T47D (cell line): ENCODE measurements around the gene WNT7B.

Source experiments
- DNase-seq, 2 experiments: peaks; one replicate each; pipeline versions ENCODE4 v3.0.0 to v3.0.0-alpha.2; 2011 to 2012; ENCODE audit warnings: low read depth in 1 of 2, low spot score in 1 of 2
- JUND ChIP-seq: IDR thresholded peaks from 2 replicates; pipeline ENCODE4 v1.6.1; 2012; ENCODE audit warnings: low read depth
- in situ Hi-C: cut with HindIII; loops from 2 replicates; pipeline ENCODE4 v1.10.0; 2016; ENCODE audit warnings: low sequenced_read_pairs, low pct_unique_long_range_greater_than_20kb

The WNT7B gene

GRCh38 chr22:45903355-45904135, 73.4 kb downstream of the WNT7B start:
- no peak for TF ChIP-seq JUND
- DNase-seq: no peak
- in situ Hi-C loops: no loop called here

DNA sequence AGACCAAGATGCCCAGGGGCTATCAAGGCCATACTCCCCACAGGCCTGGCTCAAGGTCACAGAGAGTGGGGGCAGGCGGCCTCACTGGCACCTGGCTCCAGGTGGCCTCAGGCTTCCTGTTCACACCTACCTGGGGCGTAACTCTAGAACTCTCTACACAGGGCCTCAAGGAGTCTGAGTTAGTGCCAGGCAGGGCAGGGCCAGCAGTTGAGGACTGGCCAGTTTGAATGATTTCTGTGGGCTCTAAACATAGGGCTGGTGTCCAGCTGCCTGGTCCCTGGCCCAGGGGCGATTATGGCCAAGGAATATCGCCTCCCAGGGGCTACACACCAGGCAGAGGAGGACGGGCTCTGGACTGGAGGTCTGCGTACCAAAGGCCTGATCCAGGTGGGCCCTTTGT, 79.2 kb downstream of the WNT7B start:
- TF ChIP-seq JUND: no peak
- in situ Hi-C loops: no loop called here
- no peak for DNase-seq

- no peak for DNase-seq
- no peak for TF ChIP-seq JUND
- in situ Hi-C loops: no loop called here
These were observed 79.9 kb downstream of the WNT7B start for GRCh38 chr22:45896964-45897538.

GRCh38 chr22:45896153-45896951, 80.6 kb downstream of the WNT7B start:
- in situ Hi-C loops: no loop called here
- DNase-seq: peak in 1 of 2 experiments; percentile 84

DNA sequence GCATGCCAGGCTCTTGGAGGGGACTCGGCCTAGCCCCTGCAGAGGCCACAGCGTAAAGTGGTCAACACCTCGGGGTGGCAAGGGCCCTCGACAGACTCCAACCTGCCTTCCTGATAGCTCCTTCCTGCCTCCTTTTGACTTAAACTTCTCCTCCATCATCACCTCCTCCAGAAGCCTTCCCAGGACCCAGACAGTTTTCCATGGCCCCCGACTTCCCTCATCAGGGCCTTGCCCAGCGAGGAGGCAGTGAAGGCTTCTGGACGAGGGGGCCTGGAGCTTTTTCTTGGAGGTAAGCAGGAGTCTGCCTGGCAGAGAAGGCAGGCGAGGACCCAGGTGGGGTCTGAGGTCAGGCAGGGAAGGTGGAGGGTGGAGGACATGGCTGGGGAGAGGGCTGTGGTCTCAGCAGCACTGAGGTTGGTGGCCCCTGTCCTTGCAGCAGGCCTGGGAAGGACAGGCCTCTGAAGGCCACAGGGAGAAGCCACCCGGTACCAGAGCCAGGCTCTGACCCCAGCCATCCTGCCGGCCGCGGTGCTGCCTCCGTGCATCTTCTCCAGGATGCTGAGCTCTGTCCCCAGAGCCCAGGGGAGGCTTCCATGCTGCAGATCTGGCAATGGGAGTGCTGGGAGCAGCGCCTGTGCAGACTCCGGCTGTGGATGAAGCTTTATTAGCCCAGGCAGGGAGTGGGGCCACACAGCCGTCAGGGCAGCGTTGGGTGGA, 81.4 kb downstream of the WNT7B start:
- no peak for DNase-seq
- no peak for TF ChIP-seq JUND
- in situ Hi-C loops: no loop called here

More at GRCh38 chr22:45896153-45896951, 80.6 kb downstream of the WNT7B start:
- no peak for TF ChIP-seq JUND

GRCh38 chr22:45893516-45893915, 83.4 kb downstream of the WNT7B start:
- DNase-seq: no peak
- in situ Hi-C loops: no loop called here
- no peak for TF ChIP-seq JUND

- in situ Hi-C loops: no loop called here
- no peak for DNase-seq
- TF ChIP-seq JUND: no peak
These were observed 84.1 kb downstream of the WNT7B start for GRCh38 chr22:45892681-45893461.

- no peak for DNase-seq
- no peak for TF ChIP-seq JUND
- in situ Hi-C loops: no loop called here
These were observed 84.9 kb downstream of the WNT7B start for GRCh38 chr22:45891996-45892621.

DNA sequence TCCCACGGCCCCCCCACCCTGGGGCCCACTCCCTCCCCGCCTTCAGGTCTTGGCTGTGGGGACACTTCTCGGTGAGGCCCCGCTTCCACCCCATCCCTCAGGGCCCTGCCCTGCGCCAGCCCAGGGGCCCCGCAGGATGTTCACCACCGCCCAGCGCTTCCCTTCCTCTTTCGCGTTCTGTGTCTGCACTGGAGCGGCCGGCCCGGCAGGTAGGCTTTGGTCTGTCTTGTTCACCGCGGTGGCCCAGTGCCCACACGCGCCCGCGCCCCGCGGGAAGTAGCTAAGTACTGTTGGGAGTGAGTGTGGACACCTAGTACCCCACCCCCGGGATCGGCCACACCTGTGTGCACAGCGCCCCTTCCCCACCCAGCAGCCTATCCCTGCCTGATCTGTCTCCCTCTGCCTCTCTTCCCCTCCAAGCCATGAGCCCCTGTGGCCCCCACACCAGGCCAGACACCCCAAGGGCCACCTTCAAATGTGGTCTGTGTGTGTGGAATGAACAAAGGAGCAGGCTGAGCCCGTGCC, 85.4 kb downstream of the WNT7B start:
- in situ Hi-C loops: no loop called here
- TF ChIP-seq JUND: no peak
- no peak for DNase-seq

GRCh38 chr22:45891021-45891421, 85.9 kb downstream of the WNT7B start:
- in situ Hi-C loops: no loop called here
- DNase-seq: no peak

GRCh38 chr22:45890351-45890635, 86.7 kb downstream of the WNT7B start:
- no peak for TF ChIP-seq JUND
- DNase-seq: no peak
- in situ Hi-C loops: no loop called here

More at GRCh38 chr22:45891021-45891421, 85.9 kb downstream of the WNT7B start:
- no peak for TF ChIP-seq JUND
